Thyroid gland (tissue), 4 donors: ENCODE data around the gene ZNF658. TPM values are rescaled to one million over a fixed set of nuclear protein-coding genes. Genes with fewer than 3 reads are reported as not detected.
"Not testable (repeated sequence)": the region's sequence is repeated elsewhere in the genome, so short reads cannot be mapped to it uniquely, and the experiment has no call there.

Source experiments
- DNase-seq, 2 donors: peaks; one replicate each; pipeline ENCODE4 v3.0.0-alpha.2; 2019
- H3K27ac ChIP-seq, 3 donors: fragments of 200-600 bp; sonication (generic); 1 replicate in 2 of 3; 2 replicates in 1 of 3; pipeline ENCODE4 v1.5.1; 2016 to 2019; ENCODE audit warnings: mild to moderate bottlenecking in 1 of 3, moderate library complexity in 1 of 3
- H3K27me3 ChIP-seq: fragments of 200-600 bp; sonication (generic); one replicate; pipeline ENCODE4 v1.5.1; 2019
- H3K36me3 ChIP-seq, 2 donors: fragments of 200-600 bp; sonication (generic); one replicate each; pipeline ENCODE4 v1.5.1; 2016 to 2019
- H3K4me1 ChIP-seq, 2 donors: fragments of 200-600 bp; sonication (generic); one replicate each; pipeline ENCODE4 v1.5.1; 2017 to 2019
- H3K4me3 ChIP-seq, 3 donors: fragments of 200-600 bp; sonication (generic); replicated peaks in 1 of 3; 1 replicate in 2 of 3; 2 replicates in 1 of 3; pipeline ENCODE4 v1.5.1; 2016; ENCODE audit warnings: mild to moderate bottlenecking in 1 of 3
- H3K9me3 ChIP-seq: fragments of 200-600 bp; sonication (generic); one replicate; pipeline ENCODE4 v1.5.1; 2017
- POLR2A ChIP-seq, 2 donors: fragments of 450-650 bp; IDR thresholded peaks; one replicate each; pipeline ENCODE4 v1.6.1; 2017; ENCODE audit warnings: antibody characterized with exemption in 2 of 2, mild to moderate bottlenecking in 2 of 2, moderate library complexity in 1 of 2
- WGBS, 2 donors: methylation state at CpG; one replicate each; pipeline ENCODE4 v1.1.5; 2017; 5-methylcytosine and 5-hydroxymethylcytosine counted together
- intact Hi-C: fragments of 100-400 bp; cut with DNase I; formaldehyde crosslinking; loops from one replicate; pipeline ENCODE4 v1.15.1; 2023
- total RNA-seq, 4 donors: library from RNA; depleted of rRNA; stranded (reverse); fragments of >200 nt; gene quantifications; one replicate each; pipeline ENCODE4 v1.2.3, GENCODE V29; 2016

The ZNF658 gene
- 10 to 100 TPM in 1 of 4 donors, 1 to 10 TPM in 3; 6.5 to 11.0 (median 9.3) TPM for total RNA-seq

DNA sequence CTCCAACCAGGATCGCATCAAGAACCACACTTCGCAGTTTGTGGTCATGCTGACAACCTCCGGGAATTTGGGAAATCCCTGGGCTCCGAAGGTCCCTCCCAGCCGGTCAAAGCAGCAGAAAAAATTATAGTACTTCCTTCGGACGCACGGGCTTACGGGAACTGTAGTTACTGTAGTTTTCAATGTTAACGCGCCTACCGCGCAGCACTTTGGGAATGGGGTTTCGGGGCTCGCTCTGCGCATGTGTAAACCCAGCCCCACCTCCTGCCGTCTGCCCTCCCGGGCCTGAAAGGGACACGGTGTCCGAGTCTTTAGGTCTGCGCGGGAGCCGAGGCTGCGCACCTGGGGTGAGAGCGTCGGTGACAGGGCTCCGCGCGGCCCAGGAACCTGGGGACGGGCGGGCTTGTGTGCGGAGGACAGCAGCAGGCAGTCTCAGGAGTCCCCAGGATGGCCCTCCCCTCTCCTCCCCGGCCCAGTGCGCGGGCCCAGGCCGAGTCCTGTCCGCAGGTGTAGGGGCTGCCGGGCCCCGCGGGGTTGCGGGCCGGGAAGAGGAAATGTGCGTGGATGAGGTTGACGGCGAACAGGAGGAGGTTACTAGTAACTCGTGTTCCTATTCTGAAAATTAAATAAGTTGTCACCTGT is at the start of gene ZNF658:
ZNF658 (plus strand) TSS at position 236 of the 642 bp plus-strand sequence. CDS start 2,837 bp downstream, outside the sequence.
- H3K36me3 ChIP-seq, H3K27me3 ChIP-seq, intact Hi-C loops, H3K4me1 ChIP-seq, H3K9me3 ChIP-seq: not testable (repeated sequence)
- WGBS, 2 donors = 0 to 1% methylated on average over 17 to 22 of the region's 46 CpGs
- H3K4me3 ChIP-seq = peak within 1 kb of the TSS in 2 of 3 donors; percentile 38 to 51
- DNase-seq = peak; percentile 77 to 86
- H3K27ac ChIP-seq = peak within 1 kb of the TSS; percentile 36 to 43 (median 41)
- TF ChIP-seq POLR2A (IDR thresholded peaks at IDR 0.05) = peak in 1 of 2 donors; percentile 54

DNA sequence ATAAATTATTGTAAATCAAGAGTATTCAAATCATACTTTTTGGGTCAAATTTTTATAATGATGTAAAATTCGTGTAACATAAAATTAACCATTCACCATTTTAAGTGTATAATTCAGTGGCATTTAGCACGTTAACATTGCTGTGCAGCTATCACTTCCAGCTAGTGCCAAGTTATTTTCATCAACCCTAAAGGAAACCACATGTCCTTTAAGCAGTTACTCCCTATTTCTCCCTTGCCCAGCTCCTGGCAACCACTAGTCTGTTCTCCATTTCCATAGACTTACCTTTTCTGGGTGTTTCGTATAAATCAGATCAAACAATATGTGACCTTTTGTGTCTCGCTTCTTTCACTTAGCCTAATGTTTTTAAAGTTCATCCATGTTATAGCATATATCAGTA is 38.8 kb upstream of the ZNF658 start:
- no CpG with 5 or more reads among the region's 4 CpGs for WGBS, 2 donors
- H3K4me1 ChIP-seq, H3K27me3 ChIP-seq, H3K9me3 ChIP-seq, H3K36me3 ChIP-seq, DNase-seq, H3K27ac ChIP-seq, intact Hi-C loops, H3K4me3 ChIP-seq: not testable (repeated sequence)

DNA sequence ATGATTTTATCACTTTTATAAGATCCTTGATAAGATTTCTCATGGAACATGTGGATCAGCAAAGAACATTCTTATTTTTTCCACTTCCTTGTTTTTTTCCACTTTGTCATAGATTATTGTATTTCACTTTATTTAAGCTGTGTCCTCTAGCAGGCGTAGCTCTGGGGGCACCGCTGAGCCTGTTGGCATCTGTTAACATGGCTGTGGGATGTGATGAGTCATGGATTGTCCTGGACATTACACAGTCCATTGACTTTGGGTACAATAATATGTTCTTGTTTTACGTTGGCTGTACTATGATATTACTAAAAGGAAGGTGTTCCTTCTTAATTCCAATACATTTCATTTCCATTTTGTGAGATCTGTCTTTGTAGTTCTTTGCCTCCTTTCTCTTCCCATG is 31.9 kb upstream of the ZNF658 start:
- H3K36me3 ChIP-seq, H3K9me3 ChIP-seq, H3K27me3 ChIP-seq, H3K4me3 ChIP-seq, DNase-seq, intact Hi-C loops, H3K4me1 ChIP-seq, H3K27ac ChIP-seq: not testable (repeated sequence)
- 94% methylated on average over 2 of the region's 3 CpGs for WGBS, 2 donors

DNA sequence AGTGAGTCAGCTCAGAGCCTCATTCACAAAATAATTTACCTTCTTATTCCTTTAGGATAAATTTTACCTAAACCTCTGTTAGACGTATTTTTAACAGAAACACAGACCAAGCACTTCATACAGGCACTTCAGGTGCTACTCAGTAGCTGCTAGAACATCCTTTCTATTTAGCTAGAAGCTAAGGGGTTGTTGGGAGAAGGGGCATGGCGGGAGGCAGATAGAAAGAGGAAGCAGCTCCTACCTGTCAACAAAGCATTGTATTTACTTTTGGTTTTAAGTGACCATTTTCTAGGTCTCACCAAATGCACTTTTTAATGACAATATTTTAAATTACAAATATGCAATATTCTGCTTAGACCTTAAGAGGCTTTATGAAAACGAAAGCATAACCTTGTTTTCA is 19.9 kb upstream of the ZNF658 start:
- intact Hi-C loops = not testable (repeated sequence)
- 30 to 33% methylated on average over 2 of the region's 3 CpGs for WGBS, 2 donors

DNA sequence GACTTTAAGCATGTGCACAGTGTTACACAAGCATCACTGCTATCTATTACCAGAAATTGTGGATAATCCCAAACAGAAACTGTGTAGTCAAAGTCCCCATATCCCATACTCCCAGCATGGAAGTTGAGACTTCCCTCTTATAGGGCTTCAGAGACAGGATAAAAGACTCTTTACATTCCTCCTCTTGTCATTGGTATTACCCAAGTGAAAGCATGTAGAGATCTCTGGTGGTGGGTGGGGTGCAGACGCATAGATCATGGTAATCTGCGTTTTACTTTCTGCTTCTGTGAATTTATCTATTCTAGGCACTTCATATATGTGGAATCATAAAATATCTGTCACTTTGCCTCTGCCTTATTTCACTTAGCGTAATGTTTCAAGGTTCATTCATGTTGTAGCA is 18.7 kb upstream of the ZNF658 start:
- H3K4me3 ChIP-seq, H3K27me3 ChIP-seq, H3K36me3 ChIP-seq, H3K27ac ChIP-seq, intact Hi-C loops, DNase-seq, H3K4me1 ChIP-seq, H3K9me3 ChIP-seq: not testable (repeated sequence)
- 96 to 100% methylated on average over 3 of the region's 3 CpGs for WGBS, 2 donors

More for the DNA sequence above, 19.9 kb upstream of the ZNF658 start:
- not testable (repeated sequence) for DNase-seq, H3K9me3 ChIP-seq, H3K36me3 ChIP-seq, H3K27ac ChIP-seq, H3K27me3 ChIP-seq, H3K4me1 ChIP-seq, H3K4me3 ChIP-seq

DNA sequence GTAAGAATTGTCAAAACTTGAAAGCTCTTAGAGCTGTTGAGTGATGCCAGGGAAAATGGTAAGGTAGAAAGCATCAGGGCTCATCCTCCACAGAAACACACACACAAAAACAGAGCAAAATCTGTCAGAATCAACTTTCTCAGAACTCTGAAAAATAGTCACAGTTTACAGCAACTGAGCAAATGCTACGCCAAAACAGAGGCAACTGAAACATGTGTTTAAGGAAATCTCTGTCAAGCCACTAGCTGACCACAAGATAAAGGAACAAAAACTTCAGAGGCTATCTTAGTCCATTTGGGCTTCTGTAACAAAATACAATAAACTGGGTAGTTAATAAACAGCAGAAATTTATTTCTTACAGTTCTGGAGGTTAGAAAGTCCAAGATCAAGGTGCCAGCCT is 10.2 kb upstream of the ZNF658 start:
- H3K27me3 ChIP-seq, H3K4me3 ChIP-seq, intact Hi-C loops, H3K27ac ChIP-seq, H3K36me3 ChIP-seq, H3K4me1 ChIP-seq, H3K9me3 ChIP-seq, DNase-seq: not testable (repeated sequence)
- no CpG with 5 or more reads among the region's 1 CpG for WGBS, 2 donors

DNA sequence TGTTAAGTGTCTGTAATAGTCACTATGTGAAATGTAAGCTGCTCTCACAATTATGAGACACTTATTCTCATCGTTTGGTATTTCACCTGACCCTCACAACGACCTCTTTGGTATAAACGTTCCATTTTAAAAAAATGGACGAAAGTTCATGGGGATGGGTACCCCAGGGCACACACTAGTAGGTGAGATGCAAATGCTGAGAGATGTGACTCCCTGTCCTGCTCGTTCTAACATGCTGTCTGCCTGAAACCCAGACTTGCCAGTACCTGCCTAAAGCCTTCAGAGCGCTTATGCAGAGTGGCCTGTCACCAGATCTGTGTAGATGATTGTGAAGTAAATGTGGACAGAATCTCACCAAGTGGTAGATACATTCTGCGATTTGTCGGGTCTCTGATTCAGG is 616 bp downstream of the ZNF658 start:
- intact Hi-C loops = not testable (repeated sequence)
- H3K27ac ChIP-seq = peak overlapping the region in 1 of 3 donors; percentile 43
- 9% methylated on average over 6 of the region's 8 CpGs for WGBS, 2 donors

DNA sequence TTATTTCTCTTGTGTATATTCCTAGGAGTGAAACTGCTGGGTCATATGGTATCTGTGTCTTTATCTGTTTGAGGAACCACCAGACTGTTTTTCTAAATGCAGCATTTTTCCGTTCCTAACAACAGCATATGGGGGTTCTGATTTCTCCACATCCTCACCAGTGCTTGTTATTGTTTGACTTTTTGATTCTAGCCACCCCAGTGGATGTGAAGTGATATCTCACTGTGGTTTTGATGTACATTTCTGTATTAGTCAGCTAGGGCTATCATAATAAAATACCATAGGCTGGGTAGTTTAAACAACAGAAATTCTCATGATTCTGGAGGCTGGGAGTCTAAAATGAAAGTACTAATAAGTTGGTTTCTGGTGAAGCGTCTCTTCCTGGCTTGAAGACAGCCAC is 9.0 kb downstream of the ZNF658 start:
- DNase-seq, H3K4me3 ChIP-seq, H3K9me3 ChIP-seq, H3K27ac ChIP-seq, H3K27me3 ChIP-seq, H3K36me3 ChIP-seq, H3K4me1 ChIP-seq, intact Hi-C loops: not testable (repeated sequence)
- 91 to 100% methylated on average over 2 of the region's 2 CpGs for WGBS, 2 donors

More for the DNA sequence above, 616 bp downstream of the ZNF658 start:
- not testable (repeated sequence) for H3K27me3 ChIP-seq, H3K36me3 ChIP-seq, H3K4me1 ChIP-seq, H3K9me3 ChIP-seq, DNase-seq
- H3K4me3 ChIP-seq = peak overlapping the region in 2 of 3 donors; percentile 38 to 51

DNA sequence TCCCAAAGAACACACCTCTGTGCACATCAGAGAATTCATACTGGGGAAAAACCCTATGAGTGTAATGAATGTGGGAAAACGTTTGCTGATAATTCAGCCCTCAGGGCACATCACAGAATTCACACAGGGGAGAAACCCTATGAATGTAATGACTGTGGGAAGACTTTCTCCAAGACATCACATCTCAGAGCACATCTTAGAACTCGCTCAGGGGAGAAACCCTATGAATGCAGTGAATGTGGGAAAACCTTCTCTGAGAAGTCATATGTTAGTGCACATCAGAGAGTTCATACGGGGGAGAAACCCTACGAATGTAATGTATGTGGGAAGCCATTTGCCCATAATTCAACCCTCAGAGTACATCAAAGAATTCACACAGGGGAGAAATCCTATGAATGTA is 19.5 kb downstream of the ZNF658 start:
- H3K36me3 ChIP-seq, H3K4me3 ChIP-seq, H3K9me3 ChIP-seq, H3K4me1 ChIP-seq, intact Hi-C loops, H3K27ac ChIP-seq, H3K27me3 ChIP-seq, DNase-seq: not testable (repeated sequence)
- WGBS, 2 donors = 85 to 100% methylated on average over 4 of the region's 4 CpGs

DNA sequence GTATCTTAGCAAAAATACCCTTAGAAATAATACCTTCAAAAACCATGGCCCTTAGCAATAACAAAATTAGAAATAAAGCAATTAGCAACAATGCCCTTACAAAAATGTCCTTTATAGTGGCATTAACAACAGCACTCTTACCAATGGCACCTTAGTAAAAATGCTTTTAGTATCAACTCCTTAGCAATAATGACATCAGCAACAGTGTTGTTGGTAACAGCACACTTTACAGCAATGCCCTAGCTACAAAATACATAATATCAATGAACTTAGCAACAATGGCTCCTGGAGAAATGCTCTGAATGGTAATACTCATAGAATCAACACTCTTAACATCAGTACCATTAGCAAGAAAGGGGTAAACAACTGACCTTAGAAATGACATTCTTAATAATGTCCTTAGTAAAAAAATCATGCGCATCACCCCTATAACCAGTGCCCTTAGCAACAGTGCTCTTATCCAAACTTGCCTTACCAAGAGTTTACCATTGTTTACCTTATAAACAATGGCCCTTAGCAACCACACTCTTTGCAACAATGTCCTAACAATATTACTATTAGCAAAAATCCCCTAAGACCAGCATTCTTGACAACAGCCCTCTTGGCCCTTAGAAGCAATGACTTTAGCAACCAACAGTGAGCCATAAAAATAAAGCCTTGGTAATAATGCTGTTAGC is 35.8 kb downstream of the ZNF658 start:
- H3K27me3 ChIP-seq, H3K9me3 ChIP-seq, H3K4me3 ChIP-seq, H3K27ac ChIP-seq, intact Hi-C loops, H3K36me3 ChIP-seq, DNase-seq, H3K4me1 ChIP-seq: not testable (repeated sequence)
- no CpG with 5 or more reads among the region's 1 CpG for WGBS, 2 donors

DNA sequence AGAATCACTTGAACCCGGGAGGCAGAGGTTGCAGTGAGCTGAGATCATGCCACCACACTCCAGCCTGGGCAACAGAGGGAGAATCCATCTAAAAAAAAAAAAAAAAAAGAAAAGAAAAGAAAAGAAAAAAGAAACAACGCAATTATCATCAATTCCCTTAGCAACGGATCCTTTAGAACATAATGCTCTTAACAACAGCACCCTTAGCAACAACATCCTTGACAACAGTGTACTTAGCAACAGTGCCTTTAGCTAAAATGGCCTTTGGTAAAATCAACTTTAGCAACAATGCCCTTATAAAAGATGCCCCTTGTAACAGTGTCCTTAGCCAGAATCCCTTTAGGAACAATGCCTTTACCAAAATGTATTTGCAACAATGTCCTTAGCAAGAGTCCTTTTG is 37.1 kb downstream of the ZNF658 start:
- WGBS, 2 donors = 78 to 94% methylated on average over 2 of the region's 3 CpGs
- H3K4me3 ChIP-seq, H3K27ac ChIP-seq, intact Hi-C loops, H3K36me3 ChIP-seq, H3K27me3 ChIP-seq, DNase-seq, H3K9me3 ChIP-seq, H3K4me1 ChIP-seq: not testable (repeated sequence)

DNA sequence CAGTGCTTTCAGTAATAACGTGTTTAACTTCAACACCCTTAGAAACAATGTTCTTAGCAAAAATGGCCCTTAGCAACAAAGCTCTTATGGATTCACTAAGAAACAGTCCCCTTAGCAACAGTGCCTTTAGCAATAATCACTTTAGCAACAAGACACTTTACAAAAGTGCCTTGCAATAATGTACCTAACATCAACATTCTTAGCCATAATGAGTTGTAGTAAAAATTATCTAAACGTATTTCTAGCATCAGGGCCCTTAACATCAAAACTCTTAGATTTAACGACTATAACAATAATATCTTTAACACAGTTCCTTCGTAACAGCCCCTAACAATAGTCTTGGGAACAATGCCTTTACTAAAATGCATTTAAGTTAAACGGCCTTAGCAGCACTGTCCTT is 37.8 kb downstream of the ZNF658 start:
- intact Hi-C loops = not testable (repeated sequence)

More for the DNA sequence above, 37.8 kb downstream of the ZNF658 start:
- not testable (repeated sequence) for H3K9me3 ChIP-seq, H3K4me3 ChIP-seq, H3K4me1 ChIP-seq, H3K27ac ChIP-seq, DNase-seq, H3K27me3 ChIP-seq, H3K36me3 ChIP-seq
- 42 to 55% methylated on average over 5 of the region's 5 CpGs for WGBS, 2 donors
